ENCODE measurements around the gene LRP5. TPM values are rescaled to one million over a fixed set of nuclear protein-coding genes. Genes with fewer than 3 reads are reported as not detected.

LRP5 gene
- total RNA-seq, 1 experiment from 2014 or later, result 67.0 TPM

GRCh38 chr11:68467201-68467834 is 154.9 kb downstream of the LRP5 start:
- DNase-seq (ENCODE audit: low spot score), result no peak
- Histone ChIP-seq H3K9me3 (ENCODE audit: low read depth, low read length, poor library complexity, severe bottlenecking) (no peaks in the 10 kb centered on the region), H3K36me3 (ENCODE audit: insufficient read depth, low read length, poor library complexity, severe bottlenecking) (peaks cover 6% of the 10 kb centered on the region), H3K27me3 (replicated peaks; ENCODE audit: insufficient read depth, low read depth, low read length, poor library complexity) (no peaks in the 10 kb centered on the region), H3K4me1 (ENCODE audit: insufficient read depth, low read length, poor library complexity, severe bottlenecking) (peaks cover 49% of the 10 kb centered on the region), H3K4me3 (ENCODE audit: low read depth, low read length, poor library complexity, severe bottlenecking) (no peak overlapping the region), H3K27ac (ENCODE audit: low read depth, low read length, poor library complexity, severe bottlenecking) (no peak overlapping the region)
- no TSS peak for BruUV-seq (replicated peaks)
- no peak for TF ChIP-seq EZH2 (IDR thresholded peaks at IDR 0.05; ENCODE audit: borderline replicate concordance, low read depth, low read length, poor library complexity, severe bottlenecking)
- no peak for TF ChIP-seq CTCF (conservative IDR thresholded peaks at IDR 0.05; ENCODE audit: low read depth, low read length)
- intact Hi-C loops (cut with micrococcal nuclease; ENCODE audit: unreplicated experiment), result no loop called here
- POLR2A ChIA-PET (ENCODE audit: low non-redundant PET), result no interaction called here
- CTCF ChIA-PET, result no interaction called here

DNA sequence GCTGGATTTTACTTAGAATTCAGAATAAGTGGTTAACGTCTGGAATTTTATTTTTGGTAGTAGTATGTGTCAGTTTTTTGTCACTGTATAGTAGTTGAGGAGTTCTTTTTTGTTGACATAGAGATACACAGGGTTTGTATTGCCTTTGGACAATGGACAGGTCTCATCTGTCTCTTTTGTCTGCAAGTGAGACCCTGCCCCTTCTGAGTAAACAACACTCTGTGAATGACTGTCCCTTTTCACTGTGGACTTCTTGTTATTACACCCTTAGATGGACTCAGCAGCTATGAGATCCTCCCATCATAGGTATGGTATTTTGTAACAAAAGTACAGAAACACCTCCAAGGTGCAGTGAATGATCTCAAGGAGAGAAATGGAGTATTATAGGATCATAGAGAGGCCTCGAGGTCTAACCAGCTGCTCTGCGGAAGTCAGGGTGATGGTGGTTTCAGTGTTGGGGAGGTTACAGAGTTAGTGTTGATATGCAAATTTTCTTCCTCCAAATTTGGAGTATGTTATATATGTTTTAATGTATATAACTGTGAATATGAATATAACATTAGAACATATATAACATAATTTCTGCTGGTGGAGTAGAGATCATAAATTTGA is 155.9 kb downstream of the LRP5 start:
- intact Hi-C loops (cut with micrococcal nuclease; ENCODE audit: unreplicated experiment), result no loop called here
- Histone ChIP-seq H3K27ac (ENCODE audit: low read depth, low read length, poor library complexity, severe bottlenecking) (no peak overlapping the region), H3K4me3 (ENCODE audit: low read depth, low read length, poor library complexity, severe bottlenecking) (no peak overlapping the region)

DNA sequence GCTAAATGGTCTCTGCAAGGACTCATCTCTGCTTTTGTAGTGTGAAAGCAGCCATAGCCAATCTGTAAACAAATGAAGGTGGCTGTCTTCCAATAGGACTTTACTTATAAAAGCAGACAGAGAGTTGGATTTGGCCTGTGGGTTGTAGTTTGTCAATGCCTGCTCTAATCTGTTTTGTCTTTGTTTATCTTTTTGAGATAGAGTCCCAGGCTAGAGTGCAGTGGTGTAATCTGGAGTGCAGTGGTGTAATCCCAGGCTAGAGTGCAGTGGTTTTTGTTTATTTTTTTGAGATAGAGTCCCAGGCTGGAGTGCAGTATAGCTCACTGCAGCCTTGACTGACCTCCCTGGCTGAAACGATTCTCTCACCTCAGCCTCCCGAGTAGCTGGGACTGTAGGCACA is 156.7 kb downstream of the LRP5 start:
- peaks cover 35% of the 10 kb centered on the region for H3K4me1 ChIP-seq (ENCODE audit: insufficient read depth, low read length, poor library complexity, severe bottlenecking)
- H3K27me3 ChIP-seq (replicated peaks; ENCODE audit: insufficient read depth, low read depth, low read length, poor library complexity), result no peaks in the 10 kb centered on the region
- BruUV-seq (replicated peaks), result no TSS peak
- ChIA-PET CTCF (no interaction called here), POLR2A (ENCODE audit: low non-redundant PET) (no interaction called here)
- intact Hi-C loops (cut with micrococcal nuclease; ENCODE audit: unreplicated experiment), result no loop called here
- H3K36me3 ChIP-seq (ENCODE audit: insufficient read depth, low read length, poor library complexity, severe bottlenecking), result peaks cover 6% of the 10 kb centered on the region
- no peak overlapping the region for H3K4me3 ChIP-seq (ENCODE audit: low read depth, low read length, poor library complexity, severe bottlenecking)
- no peak for DNase-seq (ENCODE audit: low spot score)
- TF ChIP-seq CTCF (conservative IDR thresholded peaks at IDR 0.05; ENCODE audit: low read depth, low read length) (no peak), EZH2 (IDR thresholded peaks at IDR 0.05; ENCODE audit: borderline replicate concordance, low read depth, low read length, poor library complexity, severe bottlenecking) (no peak)
- no peak overlapping the region for H3K27ac ChIP-seq (ENCODE audit: low read depth, low read length, poor library complexity, severe bottlenecking)
- no peaks in the 10 kb centered on the region for H3K9me3 ChIP-seq (ENCODE audit: low read depth, low read length, poor library complexity, severe bottlenecking)

More for the DNA sequence above, 155.9 kb downstream of the LRP5 start:
- Histone ChIP-seq H3K36me3 (ENCODE audit: insufficient read depth, low read length, poor library complexity, severe bottlenecking) (peaks cover 6% of the 10 kb centered on the region), H3K4me1 (ENCODE audit: insufficient read depth, low read length, poor library complexity, severe bottlenecking) (peaks cover 39% of the 10 kb centered on the region), H3K27me3 (replicated peaks; ENCODE audit: insufficient read depth, low read depth, low read length, poor library complexity) (no peaks in the 10 kb centered on the region), H3K9me3 (ENCODE audit: low read depth, low read length, poor library complexity, severe bottlenecking) (no peaks in the 10 kb centered on the region)
- BruUV-seq (replicated peaks), result no TSS peak
- ChIA-PET CTCF (no interaction called here), POLR2A (ENCODE audit: low non-redundant PET) (no interaction called here)
- TF ChIP-seq EZH2 (IDR thresholded peaks at IDR 0.05; ENCODE audit: borderline replicate concordance, low read depth, low read length, poor library complexity, severe bottlenecking) (no peak), CTCF (conservative IDR thresholded peaks at IDR 0.05; ENCODE audit: low read depth, low read length) (no peak)
- DNase-seq (ENCODE audit: low spot score), result no peak
